ENCODE results near the gene AHCYL2.

The AHCYL2 gene

DNA sequence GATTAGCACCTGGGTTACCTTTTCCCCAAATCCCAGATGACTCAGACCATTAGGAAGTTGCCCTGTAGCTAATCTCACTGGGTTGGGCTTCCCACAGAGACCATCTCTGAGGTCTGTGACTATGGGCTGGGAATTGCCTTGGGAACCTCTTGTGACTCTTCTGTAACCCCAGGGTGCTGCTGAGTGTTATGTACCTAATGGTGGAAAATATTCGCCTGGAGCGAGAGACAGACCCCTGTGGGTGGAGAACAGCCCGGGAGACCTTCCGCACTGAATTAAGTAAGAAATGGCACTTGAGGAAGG, 229.4 kb downstream of the AHCYL2 start:
- Histone ChIP-seq H3K36me3 (ENCODE audit: insufficient read depth, low read length) (peaks cover 2% of the 10 kb centered on the region; the same call in 1 of the 2 replicates), H4K20me1 (ENCODE audit: insufficient read depth, low read length, poor library complexity, severe bottlenecking) (no peaks in the 10 kb centered on the region), H3K9ac (ENCODE audit: low read depth, low read length, poor library complexity, severe bottlenecking) (no peak overlapping the region), H2AFZ (ENCODE audit: low read length) (no peak overlapping the region), H3K4me3 (ENCODE audit: low read length, poor library complexity, severe bottlenecking) (no peak overlapping the region), H3K27me3 (ENCODE audit: insufficient read depth, low read length, poor library complexity, severe bottlenecking) (no peaks in the 10 kb centered on the region), H3F3A (ENCODE audit: low read depth) (no peaks in the 10 kb centered on the region), H3K4me1 (ENCODE audit: insufficient read depth, low read length, poor library complexity, severe bottlenecking) (no peaks in the 10 kb centered on the region), H3K79me2 (ENCODE audit: insufficient read depth, low read length) (no peaks in the 10 kb centered on the region), H3K9me2 (replicated peaks; ENCODE audit: low read depth, low read length) (no peaks in the 10 kb centered on the region), H3K4me2 (ENCODE audit: low read depth, low read length, poor library complexity, severe bottlenecking) (no peak overlapping the region), H3K9me3 (ENCODE audit: insufficient read depth, low read depth, low read length) (no peaks in the 10 kb centered on the region)
- TF ChIP-seq, protein P1, sequence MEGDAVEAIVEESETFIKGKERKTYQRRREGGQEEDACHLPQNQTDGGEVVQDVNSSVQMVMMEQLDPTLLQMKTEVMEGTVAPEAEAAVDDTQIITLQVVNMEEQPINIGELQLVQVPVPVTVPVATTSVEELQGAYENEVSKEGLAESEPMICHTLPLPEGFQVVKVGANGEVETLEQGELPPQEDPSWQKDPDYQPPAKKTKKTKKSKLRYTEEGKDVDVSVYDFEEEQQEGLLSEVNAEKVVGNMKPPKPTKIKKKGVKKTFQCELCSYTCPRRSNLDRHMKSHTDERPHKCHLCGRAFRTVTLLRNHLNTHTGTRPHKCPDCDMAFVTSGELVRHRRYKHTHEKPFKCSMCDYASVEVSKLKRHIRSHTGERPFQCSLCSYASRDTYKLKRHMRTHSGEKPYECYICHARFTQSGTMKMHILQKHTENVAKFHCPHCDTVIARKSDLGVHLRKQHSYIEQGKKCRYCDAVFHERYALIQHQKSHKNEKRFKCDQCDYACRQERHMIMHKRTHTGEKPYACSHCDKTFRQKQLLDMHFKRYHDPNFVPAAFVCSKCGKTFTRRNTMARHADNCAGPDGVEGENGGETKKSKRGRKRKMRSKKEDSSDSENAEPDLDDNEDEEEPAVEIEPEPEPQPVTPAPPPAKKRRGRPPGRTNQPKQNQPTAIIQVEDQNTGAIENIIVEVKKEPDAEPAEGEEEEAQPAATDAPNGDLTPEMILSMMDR (conservative IDR thresholded peaks at IDR 0.05; ENCODE audit: low read length) = no peak
- TF ChIP-seq EZH2phosphoT487 (IDR thresholded peaks at IDR 0.05; ENCODE audit: borderline replicate concordance) = no peak

DNA sequence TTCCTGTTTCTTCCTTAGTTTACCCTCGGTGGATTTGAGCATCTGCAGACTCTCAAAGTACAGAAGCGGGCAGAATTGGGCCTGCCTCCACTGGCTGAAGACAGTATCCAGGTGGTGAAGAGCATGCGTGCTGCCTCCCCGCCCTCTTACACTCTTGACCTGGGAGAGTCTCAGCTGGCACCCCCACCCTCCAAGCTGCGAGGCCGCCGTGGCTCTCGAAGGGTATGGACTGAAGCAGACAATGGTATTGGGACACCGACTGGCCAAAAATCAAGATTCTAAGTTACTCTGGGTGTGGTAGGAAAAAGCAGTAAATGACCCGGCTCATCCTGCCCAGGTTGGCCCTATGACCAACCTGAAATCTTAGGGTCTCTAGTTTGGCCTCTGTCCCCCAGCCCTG, 231.6 kb downstream of the AHCYL2 start:
- H3K4me2 ChIP-seq (ENCODE audit: low read depth, low read length, poor library complexity, severe bottlenecking) = no peak overlapping the region
- H3F3A ChIP-seq (ENCODE audit: low read depth) = no peaks in the 10 kb centered on the region
- TF ChIP-seq EZH2phosphoT487 (IDR thresholded peaks at IDR 0.05; ENCODE audit: borderline replicate concordance) = no peak
- TF ChIP-seq, protein P1 (conservative IDR thresholded peaks at IDR 0.05; ENCODE audit: low read length) = no peak
- no peaks in the 10 kb centered on the region for H3K4me1 ChIP-seq (ENCODE audit: insufficient read depth, low read length, poor library complexity, severe bottlenecking)
- H3K79me2 ChIP-seq (ENCODE audit: insufficient read depth, low read length) = no peaks in the 10 kb centered on the region
- no peaks in the 10 kb centered on the region for H4K20me1 ChIP-seq (ENCODE audit: insufficient read depth, low read length, poor library complexity, severe bottlenecking)
- no peak overlapping the region for H3K9ac ChIP-seq (ENCODE audit: low read depth, low read length, poor library complexity, severe bottlenecking)
- peaks cover 4% of the 10 kb centered on the region; the same call in 1 of the 2 replicates for H3K36me3 ChIP-seq (ENCODE audit: insufficient read depth, low read length)
- no peaks in the 10 kb centered on the region for H3K9me3 ChIP-seq (ENCODE audit: insufficient read depth, low read depth, low read length)
- no peak overlapping the region for H2AFZ ChIP-seq (ENCODE audit: low read length)
- H3K27me3 ChIP-seq (ENCODE audit: insufficient read depth, low read length, poor library complexity, severe bottlenecking) = no peaks in the 10 kb centered on the region
- H3K4me3 ChIP-seq (ENCODE audit: low read length, poor library complexity, severe bottlenecking) = no peak overlapping the region
- H3K9me2 ChIP-seq (replicated peaks; ENCODE audit: low read depth, low read length) = no peaks in the 10 kb centered on the region

DNA sequence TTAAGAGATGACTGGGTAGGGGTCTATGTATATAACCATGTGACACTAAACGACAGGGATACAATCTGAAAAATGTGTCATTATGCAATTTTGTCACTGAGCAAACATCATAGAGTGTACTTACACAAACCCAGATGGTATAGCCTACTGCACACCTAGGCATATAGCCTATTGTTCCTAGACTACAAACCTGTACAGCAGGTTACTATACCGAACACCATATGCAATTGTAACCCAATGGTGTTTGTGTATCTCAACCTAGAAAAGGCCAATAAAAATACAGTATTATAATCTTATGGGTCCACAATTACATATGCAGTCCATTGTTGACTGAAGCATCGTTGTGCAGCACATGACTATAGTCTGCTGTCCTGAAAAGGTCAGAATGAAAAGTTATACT, 232.3 kb downstream of the AHCYL2 start:
- Histone ChIP-seq H3K9ac (ENCODE audit: low read depth, low read length, poor library complexity, severe bottlenecking) (no peak overlapping the region), H3K27me3 (ENCODE audit: insufficient read depth, low read length, poor library complexity, severe bottlenecking) (no peaks in the 10 kb centered on the region), H3K4me3 (ENCODE audit: low read length, poor library complexity, severe bottlenecking) (no peak overlapping the region), H3K9me2 (replicated peaks; ENCODE audit: low read depth, low read length) (no peaks in the 10 kb centered on the region), H3K4me2 (ENCODE audit: low read depth, low read length, poor library complexity, severe bottlenecking) (no peak overlapping the region), H3K4me1 (ENCODE audit: insufficient read depth, low read length, poor library complexity, severe bottlenecking) (no peaks in the 10 kb centered on the region), H3K79me2 (ENCODE audit: insufficient read depth, low read length) (no peaks in the 10 kb centered on the region), H4K20me1 (ENCODE audit: insufficient read depth, low read length, poor library complexity, severe bottlenecking) (no peaks in the 10 kb centered on the region), H3K9me3 (ENCODE audit: insufficient read depth, low read depth, low read length) (no peaks in the 10 kb centered on the region), H3F3A (ENCODE audit: low read depth) (no peaks in the 10 kb centered on the region), H2AFZ (ENCODE audit: low read length) (no peak overlapping the region), H3K36me3 (ENCODE audit: insufficient read depth, low read length) (peaks cover 4% of the 10 kb centered on the region; the same call in 1 of the 2 replicates)
- TF ChIP-seq EZH2phosphoT487 (IDR thresholded peaks at IDR 0.05; ENCODE audit: borderline replicate concordance) = no peak
- TF ChIP-seq, protein P1 (conservative IDR thresholded peaks at IDR 0.05; ENCODE audit: low read length) = no peak

All from Loucy (cell line).